T-helper 1 cell treated with Interleukin-12 subunit alpha and Interleukin-12 subunit beta and Interleukin-4 antibody, amounts not matched to agents 30 μg/mL and 1 μg/mL, for 36 hours (primary cell): ENCODE results near the gene CARS2.

Experiments
- H3K27ac Mint-ChIP-seq: one replicate; pipeline ENCODE4 v1.8.0; 2021; ENCODE audit warnings: mild to moderate bottlenecking, mixed read lengths
- H3K27me3 Mint-ChIP-seq: one replicate; pipeline ENCODE4 v1.8.0; 2021; ENCODE audit warnings: low read depth, mixed read lengths
- H3K36me3 Mint-ChIP-seq: one replicate; pipeline ENCODE4 v1.8.0; 2021; ENCODE audit warnings: low read depth, mixed read lengths
- H3K4me1 Mint-ChIP-seq: one replicate; pipeline ENCODE4 v1.8.0; 2021; ENCODE audit warnings: low read depth, mixed read lengths
- H3K4me3 Mint-ChIP-seq: one replicate; pipeline ENCODE4 v1.8.0; 2021; ENCODE audit warnings: mild to moderate bottlenecking, moderate library complexity, mixed read lengths
- H3K9me3 Mint-ChIP-seq: one replicate; pipeline ENCODE4 v1.8.0; 2021; ENCODE audit warnings: mixed read lengths

CARS2 gene

GRCh38 chr13:110646442-110647364 lies 59.2 kb downstream of the CARS2 start:
- H3K27ac Mint-ChIP-seq = no peak overlapping the region
- H3K4me3 Mint-ChIP-seq = no peak overlapping the region
- no peaks in the 10 kb centered on the region for H3K27me3 Mint-ChIP-seq
- no peaks in the 10 kb centered on the region for H3K9me3 Mint-ChIP-seq
- H3K36me3 Mint-ChIP-seq = peaks cover 10% of the 10 kb centered on the region
- H3K4me1 Mint-ChIP-seq = no peaks in the 10 kb centered on the region

GRCh38 chr13:110645750-110646149 lies 60.2 kb downstream of the CARS2 start:
- H3K36me3 Mint-ChIP-seq = peaks cover 12% of the 10 kb centered on the region
- no peak overlapping the region for H3K4me3 Mint-ChIP-seq
- H3K27me3 Mint-ChIP-seq = no peaks in the 10 kb centered on the region
- no peaks in the 10 kb centered on the region for H3K4me1 Mint-ChIP-seq
- no peak overlapping the region for H3K27ac Mint-ChIP-seq
- no peaks in the 10 kb centered on the region for H3K9me3 Mint-ChIP-seq

- peaks cover 12% of the 10 kb centered on the region for H3K36me3 Mint-ChIP-seq
Measured at GRCh38 chr13:110644892-110645521, 60.9 kb downstream of the CARS2 start.

GRCh38 chr13:110643768-110644421 lies 62.0 kb downstream of the CARS2 start:
- Mint-ChIP-seq H3K36me3 (peaks cover 14% of the 10 kb centered on the region), H3K9me3 (no peaks in the 10 kb centered on the region), H3K27ac (no peak overlapping the region), H3K4me1 (no peaks in the 10 kb centered on the region), H3K4me3 (no peak overlapping the region), H3K27me3 (no peaks in the 10 kb centered on the region)

More at GRCh38 chr13:110644892-110645521, 60.9 kb downstream of the CARS2 start:
- H3K4me3 Mint-ChIP-seq = no peak overlapping the region
- no peaks in the 10 kb centered on the region for H3K27me3 Mint-ChIP-seq
- H3K4me1 Mint-ChIP-seq = no peaks in the 10 kb centered on the region
- no peak overlapping the region for H3K27ac Mint-ChIP-seq
- H3K9me3 Mint-ChIP-seq = no peaks in the 10 kb centered on the region

- Mint-ChIP-seq H3K4me1 (no peaks in the 10 kb centered on the region), H3K27me3 (no peaks in the 10 kb centered on the region), H3K36me3 (peaks cover 18% of the 10 kb centered on the region), H3K4me3 (no peak overlapping the region), H3K27ac (no peak overlapping the region), H3K9me3 (no peaks in the 10 kb centered on the region)
Measured at GRCh38 chr13:110643324-110643723, 62.6 kb downstream of the CARS2 start.

GRCh38 chr13:110642291-110642981 lies 63.5 kb downstream of the CARS2 start:
- peaks cover 18% of the 10 kb centered on the region for H3K36me3 Mint-ChIP-seq
- H3K4me1 Mint-ChIP-seq = no peaks in the 10 kb centered on the region
- no peak overlapping the region for H3K27ac Mint-ChIP-seq
- no peaks in the 10 kb centered on the region for H3K9me3 Mint-ChIP-seq
- H3K4me3 Mint-ChIP-seq = no peak overlapping the region
- no peaks in the 10 kb centered on the region for H3K27me3 Mint-ChIP-seq

GRCh38 chr13:110641055-110642015 lies 64.6 kb downstream of the CARS2 start:
- H3K36me3 Mint-ChIP-seq = peaks cover 25% of the 10 kb centered on the region
- no peaks in the 10 kb centered on the region for H3K9me3 Mint-ChIP-seq
- no peaks in the 10 kb centered on the region for H3K27me3 Mint-ChIP-seq
- no peak overlapping the region for H3K27ac Mint-ChIP-seq
- no peaks in the 10 kb centered on the region for H3K4me1 Mint-ChIP-seq
- H3K4me3 Mint-ChIP-seq = no peak overlapping the region

- Mint-ChIP-seq H3K4me1 (no peaks in the 10 kb centered on the region), H3K36me3 (peaks cover 21% of the 10 kb centered on the region), H3K4me3 (no peak overlapping the region), H3K27ac (no peak overlapping the region), H3K27me3 (no peaks in the 10 kb centered on the region), H3K9me3 (no peaks in the 10 kb centered on the region)
Measured at GRCh38 chr13:110640591-110641029, 65.3 kb downstream of the CARS2 start.

- Mint-ChIP-seq H3K36me3 (peaks cover 21% of the 10 kb centered on the region), H3K4me3 (no peak overlapping the region), H3K4me1 (no peaks in the 10 kb centered on the region), H3K27me3 (no peaks in the 10 kb centered on the region), H3K27ac (no peak overlapping the region), H3K9me3 (no peaks in the 10 kb centered on the region)
Measured at GRCh38 chr13:110639935-110640334, 66.0 kb downstream of the CARS2 start.

- no peaks in the 10 kb centered on the region for H3K9me3 Mint-ChIP-seq
- no peaks in the 10 kb centered on the region for H3K27me3 Mint-ChIP-seq
- no peak overlapping the region for H3K4me3 Mint-ChIP-seq
- no peaks in the 10 kb centered on the region for H3K4me1 Mint-ChIP-seq
- H3K36me3 Mint-ChIP-seq = peaks cover 26% of the 10 kb centered on the region
- no peak overlapping the region for H3K27ac Mint-ChIP-seq
Measured at GRCh38 chr13:110638814-110639806, 66.8 kb downstream of the CARS2 start.

GRCh38 chr13:110638257-110638656 lies 67.7 kb downstream of the CARS2 start:
- no peak overlapping the region for H3K4me3 Mint-ChIP-seq
- H3K27ac Mint-ChIP-seq = no peak overlapping the region
- H3K9me3 Mint-ChIP-seq = no peaks in the 10 kb centered on the region
- no peaks in the 10 kb centered on the region for H3K4me1 Mint-ChIP-seq
- no peaks in the 10 kb centered on the region for H3K27me3 Mint-ChIP-seq
- H3K36me3 Mint-ChIP-seq = peaks cover 26% of the 10 kb centered on the region

GRCh38 chr13:110637747-110638146 lies 68.2 kb downstream of the CARS2 start:
- Mint-ChIP-seq H3K9me3 (no peaks in the 10 kb centered on the region), H3K27me3 (no peaks in the 10 kb centered on the region), H3K27ac (no peak overlapping the region), H3K4me3 (no peak overlapping the region), H3K36me3 (peaks cover 26% of the 10 kb centered on the region), H3K4me1 (no peaks in the 10 kb centered on the region)
